SU-DHL-6 (cell line): ENCODE measurements around the gene PAPSS1.

Experiments used
- EZH2phosphoT487 ChIP-seq: fragments of 200-600 bp; sonication (generic), shearing (Covaris generic); conservative IDR thresholded peaks from 2 replicates; pipeline ENCODE4 v1.6.1; 2018; ENCODE audit warnings: mild to moderate bottlenecking, antibody characterized with exemption, low read length, moderate library complexity, mixed read lengths
- TF ChIP-seq, protein P1 (sequence below): fragments of 200-600 bp; sonication (generic); IDR thresholded peaks from one replicate; pipeline ENCODE4 v1.5.1; 2017; ENCODE audit warnings: antibody characterized with exemption, mild to moderate bottlenecking, low read length, moderate library complexity; ENCODE audit not compliant: insufficient read depth, poor library complexity, severe bottlenecking

- TF ChIP-seq, protein P1, sequence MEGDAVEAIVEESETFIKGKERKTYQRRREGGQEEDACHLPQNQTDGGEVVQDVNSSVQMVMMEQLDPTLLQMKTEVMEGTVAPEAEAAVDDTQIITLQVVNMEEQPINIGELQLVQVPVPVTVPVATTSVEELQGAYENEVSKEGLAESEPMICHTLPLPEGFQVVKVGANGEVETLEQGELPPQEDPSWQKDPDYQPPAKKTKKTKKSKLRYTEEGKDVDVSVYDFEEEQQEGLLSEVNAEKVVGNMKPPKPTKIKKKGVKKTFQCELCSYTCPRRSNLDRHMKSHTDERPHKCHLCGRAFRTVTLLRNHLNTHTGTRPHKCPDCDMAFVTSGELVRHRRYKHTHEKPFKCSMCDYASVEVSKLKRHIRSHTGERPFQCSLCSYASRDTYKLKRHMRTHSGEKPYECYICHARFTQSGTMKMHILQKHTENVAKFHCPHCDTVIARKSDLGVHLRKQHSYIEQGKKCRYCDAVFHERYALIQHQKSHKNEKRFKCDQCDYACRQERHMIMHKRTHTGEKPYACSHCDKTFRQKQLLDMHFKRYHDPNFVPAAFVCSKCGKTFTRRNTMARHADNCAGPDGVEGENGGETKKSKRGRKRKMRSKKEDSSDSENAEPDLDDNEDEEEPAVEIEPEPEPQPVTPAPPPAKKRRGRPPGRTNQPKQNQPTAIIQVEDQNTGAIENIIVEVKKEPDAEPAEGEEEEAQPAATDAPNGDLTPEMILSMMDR: no peak
- no peak for TF ChIP-seq EZH2phosphoT487
These were observed 14.1 kb upstream of the PAPSS1 start for GRCh38 chr4:107734120-107734519.
